Esophagus squamous epithelium (tissue), 5 donors: Measurements from ENCODE around the gene TMTC2. TPM values are rescaled to one million over a fixed set of nuclear protein-coding genes. Genes with fewer than 3 reads are reported as not detected.

ENCODE experiments used
- DNase-seq: peaks from one replicate; lab custom pipeline; 2025; lab: John Stamatoyannopoulos, UW
- H3K27ac ChIP-seq, 4 donors: fragments of 200-600 bp; sonication (generic); one replicate each; pipeline ENCODE4 v1.5.1; 2016 to 2019; ENCODE audit warnings: mild to moderate bottlenecking in 1 of 4
- H3K27me3 ChIP-seq, 4 donors: fragments of 200-600 bp; sonication (generic); 1 replicate in 3 of 4; 2 replicates in 1 of 4; pipeline versions ENCODE4 v1.5.1 to v1.6.0; 2017 to 2021; ENCODE audit warnings: antibody characterized with exemption in 1 of 4
- H3K36me3 ChIP-seq, 3 donors: fragments of 200-600 bp; sonication (generic); one replicate each; pipeline ENCODE4 v1.5.1; 2016 to 2019
- H3K4me1 ChIP-seq, 3 donors: fragments of 200-600 bp; sonication (generic); one replicate each; pipeline ENCODE4 v1.5.1; 2017 to 2019
- H3K4me3 ChIP-seq, 4 donors: fragments of 200-600 bp; sonication (generic); 1 replicate in 3 of 4; 2 replicates in 1 of 4; pipeline ENCODE4 v1.5.1; 2016 to 2019; ENCODE audit warnings: mild to moderate bottlenecking in 2 of 4, moderate library complexity in 1 of 4
- H3K9me3 ChIP-seq, 3 donors: fragments of 200-600 bp; sonication (generic); one replicate each; pipeline ENCODE4 v1.5.1; 2016 to 2019
- CTCF ChIP-seq, 6 experiments: fragments of 450-650 bp in 4 of 6; fragments of 200-600 bp in 2 of 6; sonication (generic) in 2 of 6; IDR thresholded peaks; one replicate each; pipeline ENCODE4 v1.5.1; 2016 to 2019; ENCODE audit warnings: antibody characterized with exemption in 6 of 6, mild to moderate bottlenecking in 4 of 6, moderate library complexity in 4 of 6
- POLR2A ChIP-seq, 4 donors: fragments of 450-650 bp; IDR thresholded peaks; one replicate each; pipeline ENCODE4 v1.6.1; 2017; ENCODE audit warnings: antibody characterized with exemption in 4 of 4, mild to moderate bottlenecking in 4 of 4, moderate library complexity in 3 of 4
- WGBS, 2 donors: methylation state at CpG; one replicate each; pipeline ENCODE4 v1.1.5; 2018; 5-methylcytosine and 5-hydroxymethylcytosine counted together
- intact Hi-C: fragments of 100-400 bp; cut with DNase I; formaldehyde crosslinking; loops from one replicate; pipeline ENCODE4 v1.15.0; 2022
- total RNA-seq, 4 donors: library from RNA; depleted of rRNA; stranded (reverse); fragments of >200 nt; gene quantifications; one replicate each; pipeline ENCODE4 v1.1.0, GENCODE V29; 2016
- donor health status: DM: yes; HTN: yes; CAD: no.

Gene TMTC2
- total RNA-seq, 4 donors from 2014 or later = 18.3 to 27.0 (median 21.8) TPM

GRCh38 chr12:82728710-82729109, 42.0 kb downstream of the TMTC2 start:
- WGBS, 2 donors = no CpG with 5 or more reads among the region's 22 CpGs
- Histone ChIP-seq H3K4me3 (no peak overlapping the region), H3K9me3 (peaks cover 0 to 6% (median 0%) of the 10 kb centered on the region in 3 donors), H3K4me1 (no peaks in the 10 kb centered on the region), H3K27me3 (no peaks in the 10 kb centered on the region), H3K36me3 (peaks cover 0 to 24% (median 0%) of the 10 kb centered on the region in 3 donors), H3K27ac (no peak overlapping the region)
- DNase-seq = no peak
- intact Hi-C loops = no loop called here
- TF ChIP-seq POLR2A (IDR thresholded peaks at IDR 0.05) (no peak), CTCF (IDR thresholded peaks at IDR 0.05) (no peak)

GRCh38 chr12:82730953-82731459, 44.3 kb downstream of the TMTC2 start:
- DNase-seq = no peak
- 74 to 77% methylated on average over 7 of the region's 7 CpGs for WGBS, 2 donors
- intact Hi-C loops = no loop called here

GRCh38 chr12:82740129-82741000, 53.7 kb downstream of the TMTC2 start:
- no peak for DNase-seq
- intact Hi-C loops = no loop called here
- no peak overlapping the region for H3K4me3 ChIP-seq
- peaks cover 0 to 10% (median 0%) of the 10 kb centered on the region in 3 donors for H3K4me1 ChIP-seq
- H3K9me3 ChIP-seq = no peaks in the 10 kb centered on the region
- 57% methylated on average over 6 to 7 of the region's 7 CpGs for WGBS, 2 donors
- TF ChIP-seq POLR2A (IDR thresholded peaks at IDR 0.05) (no peak), CTCF (IDR thresholded peaks at IDR 0.05) (no peak)
- H3K36me3 ChIP-seq = peaks cover 0 to 9% (median 0%) of the 10 kb centered on the region in 3 donors
- H3K27ac ChIP-seq = peak overlapping the region in 1 of 4 donors; percentile 21
- H3K27me3 ChIP-seq = no peaks in the 10 kb centered on the region

More at GRCh38 chr12:82730953-82731459, 44.3 kb downstream of the TMTC2 start:
- Histone ChIP-seq H3K27me3 (no peaks in the 10 kb centered on the region), H3K4me3 (no peak overlapping the region), H3K36me3 (peaks cover 0 to 36% (median 0%) of the 10 kb centered on the region in 3 donors), H3K9me3 (peaks cover 0 to 6% (median 0%) of the 10 kb centered on the region in 3 donors), H3K4me1 (no peaks in the 10 kb centered on the region), H3K27ac (no peak overlapping the region)
- TF ChIP-seq POLR2A (IDR thresholded peaks at IDR 0.05) (no peak), CTCF (IDR thresholded peaks at IDR 0.05) (no peak)

GRCh38 chr12:82745063-82745674, 58.5 kb downstream of the TMTC2 start:
- Histone ChIP-seq H3K4me3 (no peak overlapping the region), H3K27me3 (no peaks in the 10 kb centered on the region), H3K36me3 (peaks cover 0 to 4% (median 0%) of the 10 kb centered on the region in 3 donors), H3K4me1 (peaks cover 0 to 14% (median 0%) of the 10 kb centered on the region in 3 donors), H3K9me3 (no peaks in the 10 kb centered on the region), H3K27ac (no peak overlapping the region)
- no peak for DNase-seq
- no peak for TF ChIP-seq CTCF (IDR thresholded peaks at IDR 0.05)
- TF ChIP-seq POLR2A (IDR thresholded peaks at IDR 0.05) = no peak
- intact Hi-C loops = no loop called here
- WGBS, 2 donors = 61 to 71% methylated on average over 4 of the region's 4 CpGs
